A673 (cell line): ENCODE data around the gene LRRC10. TPM values are rescaled to one million over a fixed set of nuclear protein-coding genes. Genes with fewer than 3 reads are reported as not detected.
A peak's percentile ranks its signal among the peaks of the same experiment; 100 is the strongest.

Experiments used
- BruUV-seq: library from RNA; stranded (reverse); fragments of 400-500 nt; replicated peaks from 2 replicates; lab custom pipeline; 2021; lab: Mats Ljungman, UMichigan
- CTCF ChIA-PET: fragments of 300-600 bp; sonication (Branson Sonifier 250); formaldehyde crosslinking; loops from one replicate; lab custom pipeline; 2022; ENCODE audit warnings: antibody characterized with exemption; lab: Charles Lee
- POLR2A ChIA-PET: fragments of 300-600 bp; sonication (Branson Sonifier 250); formaldehyde crosslinking; loops from one replicate; lab custom pipeline; 2022; ENCODE audit warnings: antibody characterized with exemption; ENCODE audit not compliant: low non-redundant PET; lab: Charles Lee
- DNase-seq: peaks from one replicate; pipeline ENCODE4 v3.0.0-alpha.2; 2015; ENCODE audit warnings: low spot score
- H3K27ac ChIP-seq: fragments of 200-600 bp; sonication (generic); 2 replicates; pipeline ENCODE4 v1.5.1; 2016; ENCODE audit warnings: mixed run types, low read depth, mild to moderate bottlenecking, mixed read lengths, antibody characterized with exemption, low read length; ENCODE audit not compliant: poor library complexity, severe bottlenecking
- H3K27me3 ChIP-seq: fragments of 200-600 bp; sonication (generic); replicated peaks from 2 replicates; pipeline ENCODE4 v1.6.1; 2017; ENCODE audit warnings: mixed run types, low read depth, mild to moderate bottlenecking, mixed read lengths, antibody characterized with exemption, low read length; ENCODE audit not compliant: insufficient read depth, poor library complexity
- H3K36me3 ChIP-seq: fragments of 200-600 bp; sonication (generic); 2 replicates; pipeline ENCODE4 v1.6.1; 2016; ENCODE audit warnings: mixed run types, mild to moderate bottlenecking, mixed read lengths, antibody characterized with exemption, low read length; ENCODE audit not compliant: insufficient read depth, poor library complexity, severe bottlenecking
- H3K4me1 ChIP-seq: fragments of 200-600 bp; sonication (generic); 2 replicates; pipeline ENCODE4 v1.6.1; 2017; ENCODE audit warnings: mixed run types, mild to moderate bottlenecking, mixed read lengths, antibody characterized with exemption, low read length; ENCODE audit not compliant: insufficient read depth, poor library complexity, severe bottlenecking
- H3K4me3 ChIP-seq: fragments of 200-600 bp; sonication (generic); 2 replicates; pipeline ENCODE4 v1.5.1; 2016; ENCODE audit warnings: low read depth, mixed run types, mild to moderate bottlenecking, mixed read lengths, low read length; ENCODE audit not compliant: poor library complexity, severe bottlenecking
- H3K9me3 ChIP-seq: fragments of 200-600 bp; sonication (generic); 2 replicates; pipeline ENCODE4 v1.6.1; 2016; ENCODE audit warnings: mixed run types, low read depth, mild to moderate bottlenecking, mixed read lengths, antibody characterized with exemption, low read length; ENCODE audit not compliant: poor library complexity, severe bottlenecking
- CTCF ChIP-seq: fragments of 300-800, 200-600 bp; sonication (generic); conservative IDR thresholded peaks from 2 replicates; pipeline ENCODE4 v1.5.1; 2017; ENCODE audit warnings: low read depth, mild to moderate bottlenecking, antibody characterized with exemption, low read length, moderate library complexity, mixed read lengths
- EZH2 ChIP-seq: fragments of 200-600 bp; sonication (generic); IDR thresholded peaks from 2 replicates; pipeline ENCODE4 v1.6.1; 2017; ENCODE audit warnings: borderline replicate concordance, low read depth, mild to moderate bottlenecking, mixed read lengths, antibody characterized with exemption, low read length; ENCODE audit not compliant: poor library complexity, severe bottlenecking
- intact Hi-C: fragments of 100-400 bp; cut with micrococcal nuclease; formaldehyde crosslinking; loops from one replicate; pipeline ENCODE4 v1.10.0; 2022; ENCODE audit not compliant: unreplicated experiment
- total RNA-seq: library from RNA; stranded (reverse); gene quantifications from 2 replicates; pipeline ENCODE4 v1.2.3, GENCODE V29; 2021

Gene LRRC10
- total RNA-seq, 1 experiment from 2014 or later = not detected

- H3K36me3 ChIP-seq = no peaks in the 10 kb centered on the region
- no peak for DNase-seq
- no peak for TF ChIP-seq EZH2
- no peak for TF ChIP-seq CTCF
- no peak overlapping the region for H3K27ac ChIP-seq
- peaks cover 19% of the 10 kb centered on the region for H3K4me1 ChIP-seq
- ChIA-PET CTCF (no interaction called here), POLR2A (no interaction called here)
- H3K27me3 ChIP-seq = no peaks in the 10 kb centered on the region
- no TSS peak for BruUV-seq
- H3K9me3 ChIP-seq = no peaks in the 10 kb centered on the region
- intact Hi-C loops = no loop called here
- no peak overlapping the region for H3K4me3 ChIP-seq
Measured at GRCh38 chr12:69620077-69620476, 9.4 kb upstream of the LRRC10 start.

GRCh38 chr12:69619050-69619449, 8.3 kb upstream of the LRRC10 start:
- ChIA-PET POLR2A (interaction anchor here (0.7 kb wide), 1 partner anchor 91 kb away, joined by 4 read pairs; no protein-coding TSS in a partner anchor), CTCF (no interaction called here)
- Histone ChIP-seq H3K4me1 (peaks cover 19% of the 10 kb centered on the region), H3K27me3 (no peaks in the 10 kb centered on the region), H3K27ac (no peak overlapping the region), H3K9me3 (no peaks in the 10 kb centered on the region), H3K36me3 (no peaks in the 10 kb centered on the region), H3K4me3 (no peak overlapping the region)
- intact Hi-C loops = no loop called here
- BruUV-seq = no TSS peak
- DNase-seq = peak; percentile 85
- TF ChIP-seq CTCF (no peak), EZH2 (no peak)

GRCh38 chr12:69616025-69616424, 5.3 kb upstream of the LRRC10 start:
- DNase-seq = no peak
- intact Hi-C loops = no loop called here
- H3K27ac ChIP-seq = no peak overlapping the region
- no TSS peak for BruUV-seq
- H3K27me3 ChIP-seq = no peaks in the 10 kb centered on the region
- POLR2A ChIA-PET = no interaction called here
- H3K9me3 ChIP-seq = no peaks in the 10 kb centered on the region
- TF ChIP-seq CTCF = no peak
- no peak for TF ChIP-seq EZH2
- H3K4me3 ChIP-seq = no peak overlapping the region
- H3K36me3 ChIP-seq = no peaks in the 10 kb centered on the region
- peaks cover 19% of the 10 kb centered on the region for H3K4me1 ChIP-seq
- CTCF ChIA-PET = no interaction called here
